MM.1S (cell line): ENCODE results near the gene STX8.

Experiments used
- DNase-seq: peaks from one replicate; pipeline ENCODE4 v3.0.0-alpha.2; 2015
- H2AFZ ChIP-seq: fragments of 300-600 bp; sonication (generic); 2 replicates; pipeline ENCODE4 v1.6.0; 2016; ENCODE audit warnings: antibody characterized with exemption, low read length
- H3F3A ChIP-seq: fragments of 300-600 bp; sonication (generic); 2 replicates; pipeline ENCODE4 v1.6.1; 2016; ENCODE audit warnings: mild to moderate bottlenecking, antibody characterized with exemption, low read length, moderate library complexity, mixed read lengths; ENCODE audit not compliant: insufficient read depth
- H3K27ac ChIP-seq: fragments of 300-600 bp; sonication (generic); 2 replicates; pipeline ENCODE4 v1.5.1; 2016; ENCODE audit warnings: mild to moderate bottlenecking, low read length
- H3K27me3 ChIP-seq: fragments of 300-600 bp; sonication (generic); replicated peaks from 2 replicates; pipeline ENCODE4 v1.6.0; 2016; ENCODE audit warnings: low read length; ENCODE audit not compliant: insufficient read depth
- H3K36me3 ChIP-seq: fragments of 300-600 bp; sonication (generic); replicated peaks from 2 replicates; pipeline ENCODE4 v1.6.1; 2016; ENCODE audit warnings: mild to moderate bottlenecking, low read length, mixed read lengths; ENCODE audit not compliant: insufficient read depth
- H3K4me1 ChIP-seq: fragments of 300-600 bp; sonication (generic); 2 replicates; pipeline ENCODE4 v1.6.1; 2016; ENCODE audit warnings: low read length, mixed read lengths
- H3K4me2 ChIP-seq: fragments of 300-600 bp; sonication (generic); 2 replicates; pipeline ENCODE4 v1.6.0; 2016; ENCODE audit warnings: low read depth, low read length
- H3K4me3 ChIP-seq: fragments of 300-600 bp; sonication (generic); 2 replicates; pipeline ENCODE4 v1.5.1; 2016; ENCODE audit warnings: low read length, mixed read lengths
- H3K79me2 ChIP-seq: fragments of 300-600 bp; sonication (generic); 2 replicates; pipeline ENCODE4 v1.6.1; 2016; ENCODE audit warnings: mixed run types, low read length, mixed read lengths
- H3K9ac ChIP-seq: fragments of 300-600 bp; sonication (generic); 2 replicates; pipeline ENCODE4 v1.6.1; 2016; ENCODE audit warnings: low read length, mixed read lengths
- H3K9me2 ChIP-seq: fragments of 300-600 bp; sonication (generic); replicated peaks from 2 replicates; pipeline ENCODE4 v1.6.1; 2016; ENCODE audit warnings: mild to moderate bottlenecking, low read length, mixed read lengths; ENCODE audit not compliant: insufficient read depth
- H3K9me3 ChIP-seq: fragments of 300-600 bp; sonication (generic); replicated peaks from 2 replicates; pipeline ENCODE4 v1.6.1; 2016; ENCODE audit warnings: mild to moderate bottlenecking, low read length, mixed read lengths; ENCODE audit not compliant: insufficient read depth
- H4K20me1 ChIP-seq: fragments of 300-600 bp; sonication (generic); 2 replicates; pipeline ENCODE4 v1.6.1; 2016; ENCODE audit warnings: mild to moderate bottlenecking, low read length, moderate library complexity, mixed read lengths; ENCODE audit not compliant: insufficient read depth
- EZH2 ChIP-seq: fragments of 300-600 bp; sonication (generic); optimal IDR thresholded peaks from 2 replicates; pipeline ENCODE3; 2017; ENCODE audit warnings: low read depth, mild to moderate bottlenecking, antibody characterized with exemption, low read length, mixed read lengths
- EZH2phosphoT487 ChIP-seq: fragments of 300-600 bp; sonication (generic); IDR thresholded peaks from 2 replicates; pipeline ENCODE4 v1.6.1; 2018; ENCODE audit warnings: antibody characterized with exemption, low read length
- TF ChIP-seq, protein P1 (sequence below): fragments of 300-600 bp; sonication (generic); IDR thresholded peaks from 2 replicates; pipeline ENCODE4 v1.5.1; 2016; ENCODE audit warnings: antibody characterized with exemption, low read length, mixed read lengths

The STX8 gene

DNA sequence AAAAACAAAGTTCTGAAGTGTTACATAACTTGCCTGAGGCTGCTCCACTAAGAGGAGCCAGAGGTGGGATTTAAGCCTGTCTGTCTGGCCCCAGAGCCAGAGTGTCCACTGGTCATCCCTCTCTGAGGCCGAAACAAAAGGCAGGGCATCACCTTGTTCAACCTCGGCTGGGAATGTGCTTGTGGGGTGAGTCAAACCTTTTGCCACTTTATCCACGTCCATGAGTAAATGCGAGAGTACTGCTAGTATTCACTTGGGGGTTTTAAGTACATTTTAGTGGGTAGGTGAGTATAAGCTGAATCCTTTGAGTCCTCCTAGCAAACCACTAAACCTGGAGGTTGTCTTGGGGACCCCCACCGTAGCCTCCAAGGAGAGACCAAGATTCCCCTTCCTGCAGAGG lies 103.5 kb downstream of the STX8 start:
- Histone ChIP-seq H3K27me3 (no peaks in the 10 kb centered on the region), H3K4me1 (no peaks in the 10 kb centered on the region), H3K4me3 (no peak overlapping the region), H3K4me2 (no peak overlapping the region), H3K9me2 (no peaks in the 10 kb centered on the region), H3K79me2 (no peaks in the 10 kb centered on the region), H3F3A (no peaks in the 10 kb centered on the region), H4K20me1 (no peaks in the 10 kb centered on the region), H2AFZ (no peak overlapping the region), H3K36me3 (no peaks in the 10 kb centered on the region), H3K9me3 (no peaks in the 10 kb centered on the region), H3K27ac (no peak overlapping the region), H3K9ac (no peak overlapping the region)
- no peak for TF ChIP-seq EZH2
- no peak for TF ChIP-seq EZH2phosphoT487
- TF ChIP-seq, protein P1, sequence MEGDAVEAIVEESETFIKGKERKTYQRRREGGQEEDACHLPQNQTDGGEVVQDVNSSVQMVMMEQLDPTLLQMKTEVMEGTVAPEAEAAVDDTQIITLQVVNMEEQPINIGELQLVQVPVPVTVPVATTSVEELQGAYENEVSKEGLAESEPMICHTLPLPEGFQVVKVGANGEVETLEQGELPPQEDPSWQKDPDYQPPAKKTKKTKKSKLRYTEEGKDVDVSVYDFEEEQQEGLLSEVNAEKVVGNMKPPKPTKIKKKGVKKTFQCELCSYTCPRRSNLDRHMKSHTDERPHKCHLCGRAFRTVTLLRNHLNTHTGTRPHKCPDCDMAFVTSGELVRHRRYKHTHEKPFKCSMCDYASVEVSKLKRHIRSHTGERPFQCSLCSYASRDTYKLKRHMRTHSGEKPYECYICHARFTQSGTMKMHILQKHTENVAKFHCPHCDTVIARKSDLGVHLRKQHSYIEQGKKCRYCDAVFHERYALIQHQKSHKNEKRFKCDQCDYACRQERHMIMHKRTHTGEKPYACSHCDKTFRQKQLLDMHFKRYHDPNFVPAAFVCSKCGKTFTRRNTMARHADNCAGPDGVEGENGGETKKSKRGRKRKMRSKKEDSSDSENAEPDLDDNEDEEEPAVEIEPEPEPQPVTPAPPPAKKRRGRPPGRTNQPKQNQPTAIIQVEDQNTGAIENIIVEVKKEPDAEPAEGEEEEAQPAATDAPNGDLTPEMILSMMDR: no peak
- DNase-seq: no peak

DNA sequence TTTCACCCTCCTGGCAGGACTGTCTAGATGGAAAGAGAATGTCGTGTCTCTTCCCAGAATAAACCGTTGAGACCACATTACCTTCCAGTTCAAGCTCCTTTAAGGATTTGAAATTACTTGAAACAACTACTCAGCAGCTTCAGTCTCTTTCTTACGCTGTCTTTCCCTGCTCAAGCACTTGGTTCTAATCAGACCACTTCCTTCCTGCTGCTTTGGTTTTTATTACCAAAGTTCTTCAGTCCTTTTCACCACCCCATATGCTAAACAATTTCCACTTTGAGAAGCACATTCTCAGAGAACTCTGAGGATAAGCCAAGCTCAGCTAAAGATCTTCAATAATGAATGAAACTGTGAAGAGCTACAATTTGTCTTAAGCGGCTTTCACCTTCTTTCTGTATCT lies 105.4 kb downstream of the STX8 start:
- no peak overlapping the region for H2AFZ ChIP-seq
- H3K4me3 ChIP-seq: no peak overlapping the region
- no peak overlapping the region for H3K27ac ChIP-seq
- H4K20me1 ChIP-seq: no peaks in the 10 kb centered on the region
- H3K36me3 ChIP-seq: no peaks in the 10 kb centered on the region
- H3K9ac ChIP-seq: no peak overlapping the region
- no peaks in the 10 kb centered on the region for H3K4me1 ChIP-seq
- no peaks in the 10 kb centered on the region for H3K79me2 ChIP-seq
- no peak for TF ChIP-seq EZH2phosphoT487
- no peak for TF ChIP-seq EZH2
- TF ChIP-seq, protein P1: no peak
- DNase-seq: peak; percentile 26
- H3K9me3 ChIP-seq: no peaks in the 10 kb centered on the region
- no peaks in the 10 kb centered on the region for H3F3A ChIP-seq
- H3K4me2 ChIP-seq: no peak overlapping the region
- H3K9me2 ChIP-seq: no peaks in the 10 kb centered on the region
- no peaks in the 10 kb centered on the region for H3K27me3 ChIP-seq

DNA sequence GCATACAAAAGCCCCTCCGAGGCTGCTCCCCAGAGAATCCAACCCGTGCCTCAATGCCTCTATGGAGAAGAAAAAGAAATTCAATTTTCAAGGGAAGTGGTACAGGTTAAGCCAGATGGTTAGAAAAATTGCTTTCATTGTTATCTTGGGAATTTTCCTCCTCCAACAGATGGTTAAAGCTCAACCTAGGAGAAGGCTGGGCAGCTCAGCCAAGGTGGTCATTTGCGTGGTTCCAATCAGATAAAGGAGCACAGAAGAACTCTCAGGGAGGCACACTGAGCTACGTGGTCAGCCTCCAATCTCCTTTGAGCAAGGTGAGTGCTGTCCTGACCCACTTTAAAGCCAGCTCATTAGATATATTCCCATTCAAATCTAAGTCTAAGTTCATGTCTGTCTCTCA lies 106.7 kb downstream of the STX8 start:
- DNase-seq: no peak
- H3F3A ChIP-seq: no peaks in the 10 kb centered on the region
- no peak overlapping the region for H3K4me3 ChIP-seq
- H3K9me2 ChIP-seq: no peaks in the 10 kb centered on the region
- no peak overlapping the region for H2AFZ ChIP-seq
- H3K4me1 ChIP-seq: no peaks in the 10 kb centered on the region
- TF ChIP-seq EZH2phosphoT487 (no peak), EZH2 (no peak)
- TF ChIP-seq, protein P1: no peak
- no peak overlapping the region for H3K9ac ChIP-seq
- no peaks in the 10 kb centered on the region for H3K36me3 ChIP-seq
- no peak overlapping the region for H3K27ac ChIP-seq
- no peaks in the 10 kb centered on the region for H3K27me3 ChIP-seq
- H3K79me2 ChIP-seq: no peaks in the 10 kb centered on the region
- no peaks in the 10 kb centered on the region for H4K20me1 ChIP-seq
- no peak overlapping the region for H3K4me2 ChIP-seq
- H3K9me3 ChIP-seq: no peaks in the 10 kb centered on the region

DNA sequence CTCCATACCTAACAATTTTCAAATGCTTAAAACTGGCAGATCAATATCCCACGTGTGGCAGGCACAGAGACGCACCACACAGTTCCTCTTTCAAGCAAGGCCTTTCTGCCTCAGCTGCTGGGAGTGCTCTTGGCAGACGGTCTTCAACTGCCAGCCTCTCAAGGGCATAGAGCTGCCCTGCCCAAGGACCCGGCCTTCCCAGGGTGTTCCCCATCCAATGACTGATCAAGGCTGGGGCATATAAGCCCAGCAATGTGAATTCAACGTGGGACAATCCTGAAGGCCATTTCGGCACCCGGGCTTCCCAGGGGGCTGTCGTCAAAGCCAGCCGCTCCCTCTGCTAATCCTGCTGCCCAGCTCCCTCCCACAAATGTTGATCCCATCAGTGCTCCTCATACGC lies 107.1 kb downstream of the STX8 start:
- Histone ChIP-seq H3K4me3 (no peak overlapping the region), H3K4me2 (no peak overlapping the region), H3K27ac (no peak overlapping the region), H3K4me1 (no peaks in the 10 kb centered on the region), H3K9me3 (no peaks in the 10 kb centered on the region), H3K27me3 (no peaks in the 10 kb centered on the region), H3K9me2 (no peaks in the 10 kb centered on the region), H3F3A (no peaks in the 10 kb centered on the region), H3K9ac (no peak overlapping the region), H3K79me2 (no peaks in the 10 kb centered on the region), H4K20me1 (no peaks in the 10 kb centered on the region), H3K36me3 (no peaks in the 10 kb centered on the region), H2AFZ (no peak overlapping the region)
- TF ChIP-seq, protein P1: no peak
- TF ChIP-seq EZH2: no peak
- TF ChIP-seq EZH2phosphoT487: no peak
- DNase-seq: no peak
